Type B pancreatic cell (in vitro differentiated cells): Measurements from ENCODE around the gene UMODL1. TPM values are rescaled to one million over a fixed set of nuclear protein-coding genes. Genes with fewer than 3 reads are reported as not detected.

Experiments
- DNase-seq: peaks from one replicate; pipeline ENCODE4 v3.0.0; 2021; ENCODE audit warnings: mixed read lengths; ENCODE audit not compliant: unreplicated experiment; ENCODE audit errors: extremely low spot score
- H3K27ac Mint-ChIP-seq: 2 replicates; pipeline ENCODE4 v1.8.0; 2021; ENCODE audit warnings: mild to moderate bottlenecking, mixed read lengths
- H3K27me3 Mint-ChIP-seq: 2 replicates; pipeline ENCODE4 v1.8.0; 2021; ENCODE audit warnings: mixed read lengths
- H3K36me3 Mint-ChIP-seq: 2 replicates; pipeline ENCODE4 v1.8.0; 2021; ENCODE audit warnings: mixed read lengths
- H3K4me1 Mint-ChIP-seq: one replicate; pipeline ENCODE4 v1.8.0; 2021; ENCODE audit warnings: mixed read lengths; ENCODE audit not compliant: unreplicated experiment
- H3K4me3 Mint-ChIP-seq: 2 replicates; pipeline ENCODE4 v1.8.0; 2021; ENCODE audit warnings: mild to moderate bottlenecking, mixed read lengths
- H3K9me3 Mint-ChIP-seq: 2 replicates; pipeline ENCODE4 v1.8.0; 2021; ENCODE audit warnings: mixed read lengths
- total RNA-seq: library from RNA; stranded (reverse); gene quantifications from 2 replicates; pipeline ENCODE4 v1.2.1, GENCODE V29; 2021; ENCODE audit warnings: low replicate concordance
- TF ChIP-seq, protein P1 (sequence below): fragments of 200-600 bp; sonication (generic); conservative IDR thresholded peaks from 2 replicates; pipeline ENCODE4 v1.5.0; 2021; ENCODE audit warnings: antibody characterized with exemption, mild to moderate bottlenecking

Gene UMODL1
- total RNA-seq, 1 donor from 2014 or later = 0.36 TPM

DNA sequence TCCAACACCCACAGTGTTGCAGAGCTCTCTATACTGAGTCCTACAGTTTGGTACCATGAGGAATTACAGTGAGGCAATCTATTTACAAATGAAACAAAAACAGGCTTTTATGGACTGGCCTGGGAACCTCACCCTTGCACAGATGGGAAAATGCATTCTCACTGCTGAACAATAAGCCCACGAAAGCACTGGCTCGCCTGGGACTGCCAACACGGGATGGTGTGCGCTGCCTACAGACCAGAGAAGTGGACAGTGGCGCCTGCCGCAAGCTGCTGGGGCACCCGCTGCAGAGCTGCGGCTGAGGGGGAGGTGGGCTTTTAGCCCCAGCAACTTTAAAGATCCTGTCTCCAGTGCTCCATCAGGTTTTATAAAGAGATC is 119.4 kb downstream of the UMODL1 start:
- H3K4me1 Mint-ChIP-seq = peaks cover 13% of the 10 kb centered on the region
- H3K27me3 Mint-ChIP-seq = peaks cover 9% of the 10 kb centered on the region
- peaks cover 15% of the 10 kb centered on the region for H3K9me3 Mint-ChIP-seq
- no peak overlapping the region for H3K4me3 Mint-ChIP-seq
- H3K27ac Mint-ChIP-seq = no peak overlapping the region
- H3K36me3 Mint-ChIP-seq = no peaks in the 10 kb centered on the region
- TF ChIP-seq, protein P1, sequence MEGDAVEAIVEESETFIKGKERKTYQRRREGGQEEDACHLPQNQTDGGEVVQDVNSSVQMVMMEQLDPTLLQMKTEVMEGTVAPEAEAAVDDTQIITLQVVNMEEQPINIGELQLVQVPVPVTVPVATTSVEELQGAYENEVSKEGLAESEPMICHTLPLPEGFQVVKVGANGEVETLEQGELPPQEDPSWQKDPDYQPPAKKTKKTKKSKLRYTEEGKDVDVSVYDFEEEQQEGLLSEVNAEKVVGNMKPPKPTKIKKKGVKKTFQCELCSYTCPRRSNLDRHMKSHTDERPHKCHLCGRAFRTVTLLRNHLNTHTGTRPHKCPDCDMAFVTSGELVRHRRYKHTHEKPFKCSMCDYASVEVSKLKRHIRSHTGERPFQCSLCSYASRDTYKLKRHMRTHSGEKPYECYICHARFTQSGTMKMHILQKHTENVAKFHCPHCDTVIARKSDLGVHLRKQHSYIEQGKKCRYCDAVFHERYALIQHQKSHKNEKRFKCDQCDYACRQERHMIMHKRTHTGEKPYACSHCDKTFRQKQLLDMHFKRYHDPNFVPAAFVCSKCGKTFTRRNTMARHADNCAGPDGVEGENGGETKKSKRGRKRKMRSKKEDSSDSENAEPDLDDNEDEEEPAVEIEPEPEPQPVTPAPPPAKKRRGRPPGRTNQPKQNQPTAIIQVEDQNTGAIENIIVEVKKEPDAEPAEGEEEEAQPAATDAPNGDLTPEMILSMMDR = no peak
- no peak for DNase-seq

DNA sequence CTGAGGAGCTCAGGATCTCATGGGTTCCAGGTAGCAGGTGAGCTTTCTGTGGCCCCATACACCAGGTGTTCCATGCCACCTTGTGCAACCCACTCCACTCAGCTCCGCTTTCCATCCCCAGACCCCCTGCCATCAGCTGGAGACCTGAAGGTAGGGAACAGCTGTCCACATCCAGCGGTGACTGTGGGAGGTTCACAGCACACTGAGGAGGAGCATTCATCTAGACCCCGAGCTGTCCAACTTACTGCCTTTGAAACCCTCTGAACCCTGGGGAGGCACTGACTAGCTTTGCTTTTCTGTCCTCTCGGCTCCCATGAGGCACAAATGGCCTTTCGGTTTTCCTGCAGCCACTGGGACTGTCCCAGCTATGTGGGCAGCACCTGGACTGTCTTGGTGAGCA is 119.9 kb downstream of the UMODL1 start:
- H3K27ac Mint-ChIP-seq = peak overlapping the region; percentile 80
- peaks cover 9% of the 10 kb centered on the region for H3K9me3 Mint-ChIP-seq
- TF ChIP-seq, protein P1 = no peak
- H3K27me3 Mint-ChIP-seq = peaks cover 9% of the 10 kb centered on the region
- H3K4me1 Mint-ChIP-seq = peaks cover 16% of the 10 kb centered on the region
- H3K36me3 Mint-ChIP-seq = no peaks in the 10 kb centered on the region
- no peak overlapping the region for H3K4me3 Mint-ChIP-seq
- DNase-seq = no peak

DNA sequence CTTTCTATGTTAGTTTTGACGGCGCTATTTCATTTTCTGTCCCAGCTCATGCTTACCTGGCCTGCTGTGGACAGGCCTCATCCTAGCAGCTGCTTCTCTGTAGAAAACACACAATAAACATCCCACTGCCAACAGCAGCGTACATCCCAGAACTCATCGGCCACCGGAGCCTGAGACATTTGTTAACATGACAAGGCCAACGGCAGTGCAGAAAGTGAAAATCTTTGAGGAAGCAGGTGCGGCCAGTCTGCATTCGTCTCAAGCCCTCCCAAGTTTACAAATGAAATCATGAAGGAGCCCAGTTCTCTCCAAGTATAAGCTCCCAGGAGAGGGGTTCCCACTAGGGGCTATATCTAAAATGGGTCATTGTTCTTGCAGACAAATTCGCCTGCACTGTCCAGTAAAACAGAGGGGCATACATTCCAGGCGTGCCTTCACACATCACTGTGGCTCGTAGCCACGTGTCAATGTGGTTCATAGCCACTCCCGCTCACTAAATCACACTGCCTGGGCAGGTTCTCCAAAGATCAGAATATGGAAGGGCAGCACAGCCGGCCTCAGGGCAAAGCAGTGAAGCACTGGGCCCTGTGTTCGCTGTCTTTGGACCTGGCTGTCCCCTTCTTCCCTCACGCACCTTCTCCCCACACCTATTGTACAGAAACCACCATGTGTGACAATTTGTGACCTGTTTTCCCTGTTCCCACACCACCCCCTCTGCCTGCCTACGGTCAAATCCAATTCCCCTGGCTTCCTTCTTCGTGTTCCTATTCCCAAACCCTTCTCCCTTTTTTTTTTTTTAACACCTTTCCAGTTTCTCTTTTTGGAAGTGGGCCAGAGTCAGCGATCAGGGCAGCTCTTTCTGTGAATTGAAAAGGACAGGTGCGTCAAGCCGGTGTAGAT is 120.8 kb downstream of the UMODL1 start:
- no peak for DNase-seq
- peak overlapping the region; percentile 80 for H3K27ac Mint-ChIP-seq
- H3K27me3 Mint-ChIP-seq = peaks cover 9% of the 10 kb centered on the region
- peaks cover 16% of the 10 kb centered on the region for H3K4me1 Mint-ChIP-seq
- H3K9me3 Mint-ChIP-seq = peaks cover 4% of the 10 kb centered on the region
- TF ChIP-seq, protein P1 = no peak
- no peaks in the 10 kb centered on the region for H3K36me3 Mint-ChIP-seq
- no peak overlapping the region for H3K4me3 Mint-ChIP-seq

Other genes starting within 250 kb of the UMODL1 start
- 8.5 and 8.8 TPM in 2 replicates for gene PRDM15, start 192.0 kb upstream of the UMODL1 start, total RNA-seq
- gene C2CD2, start 117.3 kb upstream of the UMODL1 start, total RNA-seq = 20.5 and 32.3 TPM in 2 replicates
- 19.9 and 23.4 TPM in 2 replicates for gene ZBTB21, start 61.0 kb upstream of the UMODL1 start, total RNA-seq
- 6.2 and 8.4 TPM in 2 replicates for gene ABCG1, start 147.8 kb downstream of the UMODL1 start, total RNA-seq
- 31.5 and 183 TPM in 2 replicates for gene TFF3, start 244.1 kb downstream of the UMODL1 start, total RNA-seq